GM23338 (cell line): ENCODE data around the gene DDC. TPM values are rescaled to one million over a fixed set of nuclear protein-coding genes. Genes with fewer than 3 reads are reported as not detected.

Experiments used
- ATAC-seq: fragments of 200-7000 bp; cut with Tn5 transposase; 3 replicates; pipeline ENCODE4 v1.9.1; 2020
- DNase-seq: peaks from one replicate; pipeline ENCODE4 v3.0.0-alpha.2; 2015; ENCODE audit warnings: low spot score
- H2AFZ ChIP-seq: fragments of 200-600 bp; sonication (generic); 2 replicates; pipeline ENCODE4 v1.8.0; 2016; ENCODE audit warnings: antibody characterized with exemption, mild to moderate bottlenecking, moderate library complexity
- H3F3A ChIP-seq: fragments of 200-600 bp; sonication (generic); replicated peaks from 2 replicates; pipeline ENCODE4 v1.8.0; 2017; ENCODE audit warnings: antibody characterized with exemption, mixed run types, low read depth
- H3K27ac ChIP-seq: fragments of 200-600 bp; sonication (generic); 2 replicates; pipeline ENCODE4 v1.6.1; 2016; ENCODE audit warnings: low read depth
- H3K27me3 ChIP-seq: fragments of 200-600 bp; sonication (generic); 2 replicates; pipeline ENCODE4 v1.8.0; 2016; ENCODE audit warnings: mild to moderate bottlenecking, mixed run types, moderate library complexity; ENCODE audit not compliant: insufficient read depth
- H3K36me3 ChIP-seq: fragments of 200-600 bp; sonication (generic); 2 replicates; pipeline ENCODE4 v1.8.0; 2016; ENCODE audit warnings: mild to moderate bottlenecking; ENCODE audit not compliant: insufficient read depth
- H3K4me1 ChIP-seq: fragments of 200-600 bp; sonication (generic); 2 replicates; pipeline ENCODE4 v1.8.0; 2016; ENCODE audit warnings: mild to moderate bottlenecking, moderate library complexity; ENCODE audit not compliant: insufficient read depth
- H3K4me2 ChIP-seq: fragments of 200-600 bp; sonication (generic); 2 replicates; pipeline ENCODE4 v1.7.1; 2017; ENCODE audit warnings: mixed run types
- H3K4me3 ChIP-seq: fragments of 200-600 bp; sonication (generic); 2 replicates; pipeline ENCODE4 v1.6.1; 2016; ENCODE audit warnings: mixed run types
- H3K79me2 ChIP-seq: fragments of 200-600 bp; sonication (generic); replicated peaks from 2 replicates; pipeline ENCODE4 v1.8.0; 2017; ENCODE audit warnings: mild to moderate bottlenecking; ENCODE audit not compliant: insufficient read depth
- H3K9me2 ChIP-seq: fragments of 200-600 bp; sonication (generic); 2 replicates; pipeline ENCODE4 v1.8.0; 2017; ENCODE audit not compliant: insufficient read depth
- H4K20me1 ChIP-seq: fragments of 200-600 bp; sonication (generic); replicated peaks from 2 replicates; pipeline ENCODE4 v1.8.0; 2017; ENCODE audit warnings: mild to moderate bottlenecking; ENCODE audit not compliant: insufficient read depth
- H3K27ac Mint-ChIP-seq: 2 replicates; pipeline ENCODE4 v1.8.0; 2020; ENCODE audit warnings: inconsistent platforms, mild to moderate bottlenecking, moderate library complexity, mixed read lengths
- H3K27me3 Mint-ChIP-seq: 3 replicates; pipeline ENCODE4 v1.8.0; 2022; ENCODE audit warnings: low read depth, mild to moderate bottlenecking, moderate library complexity, mixed read lengths, inconsistent platforms; ENCODE audit not compliant: insufficient read depth, poor library complexity
- H3K36me3 Mint-ChIP-seq: 3 replicates; pipeline ENCODE4 v1.8.0; 2021; ENCODE audit warnings: low read depth, mild to moderate bottlenecking, inconsistent platforms, moderate library complexity, mixed read lengths
- H3K4me1 Mint-ChIP-seq: 3 replicates; pipeline ENCODE4 v1.8.0; 2020; ENCODE audit warnings: mild to moderate bottlenecking, inconsistent platforms, mixed read lengths
- H3K4me3 Mint-ChIP-seq: 3 replicates; pipeline ENCODE4 v1.8.0; 2021; ENCODE audit warnings: moderate library complexity, mild to moderate bottlenecking, inconsistent platforms, mixed read lengths
- H3K9me3 Mint-ChIP-seq: 3 replicates; pipeline ENCODE4 v1.8.0; 2020; ENCODE audit warnings: moderate library complexity, mild to moderate bottlenecking, inconsistent platforms, mixed read lengths
- CREB1 ChIP-seq: fragments of 250-450 bp; sonication (Bioruptor Pico); IDR thresholded peaks from 2 replicates; pipeline ENCODE4 v1.5.0; 2020; ENCODE audit warnings: low read depth, mild to moderate bottlenecking, moderate library complexity
- EZH2 ChIP-seq: fragments of 200-600 bp; sonication (generic); IDR thresholded peaks from one replicate; pipeline ENCODE4 v1.8.0; 2017; ENCODE audit warnings: antibody characterized with exemption, mild to moderate bottlenecking, low read depth; ENCODE audit not compliant: unreplicated experiment
- EZH2phosphoT487 ChIP-seq: fragments of 200-600 bp; sonication (generic); IDR thresholded peaks from one replicate; pipeline ENCODE4 v1.8.1; 2018; ENCODE audit warnings: antibody characterized with exemption; ENCODE audit not compliant: unreplicated experiment
- JUNB ChIP-seq: IDR thresholded peaks from one replicate; pipeline ENCODE4 v1.6.1; 2016; ENCODE audit warnings: antibody characterized with exemption; ENCODE audit not compliant: unreplicated experiment
- NANOG ChIP-seq: IDR thresholded peaks from 2 replicates; pipeline ENCODE4 v1.6.1; 2016; ENCODE audit warnings: antibody characterized with exemption, borderline replicate concordance
- POLR2AphosphoS5 ChIP-seq: IDR thresholded peaks from 2 replicates; pipeline ENCODE4 v1.6.1; 2016; ENCODE audit warnings: antibody characterized with exemption, low read depth
- REST ChIP-seq: IDR thresholded peaks from one replicate; pipeline ENCODE4 v1.6.1; 2018; ENCODE audit warnings: antibody characterized with exemption; ENCODE audit not compliant: unreplicated experiment
- STAT1 ChIP-seq: IDR thresholded peaks from one replicate; pipeline ENCODE4 v1.6.1; 2016; ENCODE audit warnings: antibody characterized with exemption; ENCODE audit not compliant: unreplicated experiment
- ZNF114 ChIP-seq: fragments of 250-450 bp; sonication (Bioruptor Pico); IDR thresholded peaks from 2 replicates; pipeline ENCODE4 v1.5.0; 2020; ENCODE audit warnings: mild to moderate bottlenecking, moderate library complexity
- ZNF331 ChIP-seq: fragments of 250-450 bp; sonication (Bioruptor Pico); IDR thresholded peaks from 2 replicates; pipeline ENCODE4 v1.5.0; 2020; ENCODE audit warnings: low read depth, mild to moderate bottlenecking, moderate library complexity
- polyA plus RNA-seq: library from polyadenylated mRNA; unstranded; fragments of >200 nt; fragmentation: Nextera tagmentation; extraction: Ambion mirVana; gene quantifications from 2 replicates; pipeline ENCODE4 v1.2.1, GENCODE V29; 2016
- total RNA-seq: library from RNA; depleted of rRNA; stranded (reverse); fragments of >200 nt; shearing (Covaris generic); gene quantifications from 2 replicates; pipeline ENCODE4 v1.2.3, GENCODE V29; 2014
- TF ChIP-seq, protein P1 (sequence below): fragments of 250-450 bp; sonication (Bioruptor Pico); IDR thresholded peaks from 2 replicates; pipeline ENCODE4 v1.5.0; 2020; ENCODE audit warnings: mild to moderate bottlenecking, moderate library complexity
- TF ChIP-seq, protein P2 (sequence below), 2 experiments: fragments of 200-600 bp in 1 of 2; sonication (generic) in 1 of 2; conservative IDR thresholded peaks; 2 replicates each; pipeline versions ENCODE4 v1.5.1 to v1.6.1; 2016 to 2017; ENCODE audit warnings: antibody characterized with exemption in 2 of 2, low read depth in 2 of 2, mild to moderate bottlenecking in 2 of 2, moderate library complexity in 1 of 2
- TF ChIP-seq, protein P3 (sequence below): IDR thresholded peaks from 2 replicates; pipeline ENCODE4 v1.6.1; 2016; ENCODE audit warnings: antibody characterized with exemption

Gene DDC
- total and polyA plus RNA-seq, 2 experiments from 2014 or later: not detected

DNA sequence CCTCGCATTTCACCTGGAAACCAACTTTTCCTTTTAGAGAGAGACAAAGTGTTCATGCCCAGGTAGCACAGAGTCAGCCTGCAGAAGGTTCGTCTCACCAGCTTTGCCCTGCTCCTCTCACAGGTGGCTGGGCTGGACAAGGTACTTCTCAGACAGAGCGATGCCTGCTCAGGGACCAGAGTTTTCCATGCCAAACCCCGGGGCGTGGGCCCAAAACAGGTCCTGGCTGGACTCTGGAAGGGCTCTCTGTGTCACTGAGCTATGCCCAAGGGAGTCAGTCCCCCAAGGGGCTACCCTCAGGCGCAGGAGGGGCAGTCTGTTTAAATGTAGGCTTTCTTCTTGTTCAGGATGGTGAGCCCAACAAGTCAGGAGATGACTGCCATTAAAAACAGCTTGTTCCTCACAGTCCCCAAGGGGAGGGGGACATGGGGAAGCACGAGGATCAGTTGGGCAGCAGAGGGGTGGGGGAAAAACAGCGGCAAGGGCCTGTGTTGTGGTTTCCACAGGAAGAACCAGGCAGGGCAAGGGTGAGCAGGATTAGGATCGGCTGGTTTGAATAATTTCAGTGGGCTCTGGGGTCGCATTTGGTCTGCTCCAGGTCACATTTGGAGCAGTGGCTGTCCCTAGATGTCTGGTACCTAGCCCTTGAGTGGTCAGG is 59.5 kb downstream of the DDC start:
- Histone ChIP-seq H3K4me3 (no peak overlapping the region), H3K4me2 (no peak overlapping the region), H4K20me1 (no peaks in the 10 kb centered on the region), H3K27me3 (no peaks in the 10 kb centered on the region), H3K79me2 (no peaks in the 10 kb centered on the region), H3K36me3 (no peaks in the 10 kb centered on the region; the same call in 1 of the 2 replicates), H3K27ac (no peak overlapping the region), H3F3A (no peaks in the 10 kb centered on the region), H3K4me1 (no peaks in the 10 kb centered on the region), H3K9me2 (no peaks in the 10 kb centered on the region), H2AFZ (no peak overlapping the region)
- TF ChIP-seq EZH2: no peak
- no peak for TF ChIP-seq REST
- TF ChIP-seq JUNB: no peak
- TF ChIP-seq NANOG: no peak
- no peak for TF ChIP-seq CREB1 (CRISPR knock-in tag)
- no peak for TF ChIP-seq EZH2phosphoT487
- no peak for TF ChIP-seq ZNF331 (CRISPR knock-in tag)
- TF ChIP-seq STAT1: no peak
- no peak for TF ChIP-seq POLR2AphosphoS5
- TF ChIP-seq, protein P1, sequence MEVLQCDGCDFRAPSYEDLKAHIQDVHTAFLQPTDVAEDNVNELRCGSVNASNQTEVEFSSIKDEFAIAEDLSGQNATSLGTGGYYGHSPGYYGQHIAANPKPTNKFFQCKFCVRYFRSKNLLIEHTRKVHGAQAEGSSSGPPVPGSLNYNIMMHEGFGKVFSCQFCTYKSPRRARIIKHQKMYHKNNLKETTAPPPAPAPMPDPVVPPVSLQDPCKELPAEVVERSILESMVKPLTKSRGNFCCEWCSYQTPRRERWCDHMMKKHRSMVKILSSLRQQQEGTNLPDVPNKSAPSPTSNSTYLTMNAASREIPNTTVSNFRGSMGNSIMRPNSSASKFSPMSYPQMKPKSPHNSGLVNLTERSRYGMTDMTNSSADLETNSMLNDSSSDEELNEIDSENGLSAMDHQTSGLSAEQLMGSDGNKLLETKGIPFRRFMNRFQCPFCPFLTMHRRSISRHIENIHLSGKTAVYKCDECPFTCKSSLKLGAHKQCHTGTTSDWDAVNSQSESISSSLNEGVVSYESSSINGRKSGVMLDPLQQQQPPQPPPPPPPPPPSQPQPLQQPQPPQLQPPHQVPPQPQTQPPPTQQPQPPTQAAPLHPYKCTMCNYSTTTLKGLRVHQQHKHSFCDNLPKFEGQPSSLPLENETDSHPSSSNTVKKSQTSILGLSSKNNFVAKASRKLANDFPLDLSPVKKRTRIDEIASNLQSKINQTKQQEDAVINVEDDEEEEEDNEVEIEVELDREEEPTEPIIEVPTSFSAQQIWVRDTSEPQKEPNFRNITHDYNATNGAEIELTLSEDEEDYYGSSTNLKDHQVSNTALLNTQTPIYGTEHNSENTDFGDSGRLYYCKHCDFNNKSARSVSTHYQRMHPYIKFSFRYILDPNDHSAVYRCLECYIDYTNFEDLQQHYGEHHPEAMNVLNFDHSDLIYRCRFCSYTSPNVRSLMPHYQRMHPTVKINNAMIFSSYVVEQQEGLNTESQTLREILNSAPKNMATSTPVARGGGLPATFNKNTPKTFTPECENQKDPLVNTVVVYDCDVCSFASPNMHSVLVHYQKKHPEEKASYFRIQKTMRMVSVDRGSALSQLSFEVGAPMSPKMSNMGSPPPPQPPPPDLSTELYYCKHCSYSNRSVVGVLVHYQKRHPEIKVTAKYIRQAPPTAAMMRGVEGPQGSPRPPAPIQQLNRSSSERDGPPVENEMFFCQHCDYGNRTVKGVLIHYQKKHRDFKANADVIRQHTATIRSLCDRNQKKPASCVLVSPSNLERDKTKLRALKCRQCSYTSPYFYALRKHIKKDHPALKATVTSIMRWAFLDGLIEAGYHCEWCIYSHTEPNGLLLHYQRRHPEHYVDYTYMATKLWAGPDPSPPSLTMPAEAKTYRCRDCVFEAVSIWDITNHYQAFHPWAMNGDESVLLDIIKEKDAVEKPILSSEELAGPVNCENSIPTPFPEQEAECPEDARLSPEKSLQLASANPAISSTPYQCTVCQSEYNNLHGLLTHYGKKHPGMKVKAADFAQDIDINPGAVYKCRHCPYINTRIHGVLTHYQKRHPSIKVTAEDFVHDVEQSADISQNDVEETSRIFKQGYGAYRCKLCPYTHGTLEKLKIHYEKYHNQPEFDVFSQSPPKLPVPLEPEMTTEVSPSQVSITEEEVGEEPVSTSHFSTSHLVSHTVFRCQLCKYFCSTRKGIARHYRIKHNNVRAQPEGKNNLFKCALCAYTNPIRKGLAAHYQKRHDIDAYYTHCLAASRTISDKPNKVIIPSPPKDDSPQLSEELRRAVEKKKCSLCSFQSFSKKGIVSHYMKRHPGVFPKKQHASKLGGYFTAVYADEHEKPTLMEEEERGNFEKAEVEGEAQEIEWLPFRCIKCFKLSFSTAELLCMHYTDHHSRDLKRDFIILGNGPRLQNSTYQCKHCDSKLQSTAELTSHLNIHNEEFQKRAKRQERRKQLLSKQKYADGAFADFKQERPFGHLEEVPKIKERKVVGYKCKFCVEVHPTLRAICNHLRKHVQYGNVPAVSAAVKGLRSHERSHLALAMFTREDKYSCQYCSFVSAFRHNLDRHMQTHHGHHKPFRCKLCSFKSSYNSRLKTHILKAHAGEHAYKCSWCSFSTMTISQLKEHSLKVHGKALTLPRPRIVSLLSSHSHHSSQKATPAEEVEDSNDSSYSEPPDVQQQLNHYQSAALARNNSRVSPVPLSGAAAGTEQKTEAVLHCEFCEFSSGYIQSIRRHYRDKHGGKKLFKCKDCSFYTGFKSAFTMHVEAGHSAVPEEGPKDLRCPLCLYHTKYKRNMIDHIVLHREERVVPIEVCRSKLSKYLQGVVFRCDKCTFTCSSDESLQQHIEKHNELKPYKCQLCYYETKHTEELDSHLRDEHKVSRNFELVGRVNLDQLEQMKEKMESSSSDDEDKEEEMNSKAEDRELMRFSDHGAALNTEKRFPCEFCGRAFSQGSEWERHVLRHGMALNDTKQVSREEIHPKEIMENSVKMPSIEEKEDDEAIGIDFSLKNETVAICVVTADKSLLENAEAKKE (CRISPR knock-in tag): no peak
- TF ChIP-seq, protein P2, sequence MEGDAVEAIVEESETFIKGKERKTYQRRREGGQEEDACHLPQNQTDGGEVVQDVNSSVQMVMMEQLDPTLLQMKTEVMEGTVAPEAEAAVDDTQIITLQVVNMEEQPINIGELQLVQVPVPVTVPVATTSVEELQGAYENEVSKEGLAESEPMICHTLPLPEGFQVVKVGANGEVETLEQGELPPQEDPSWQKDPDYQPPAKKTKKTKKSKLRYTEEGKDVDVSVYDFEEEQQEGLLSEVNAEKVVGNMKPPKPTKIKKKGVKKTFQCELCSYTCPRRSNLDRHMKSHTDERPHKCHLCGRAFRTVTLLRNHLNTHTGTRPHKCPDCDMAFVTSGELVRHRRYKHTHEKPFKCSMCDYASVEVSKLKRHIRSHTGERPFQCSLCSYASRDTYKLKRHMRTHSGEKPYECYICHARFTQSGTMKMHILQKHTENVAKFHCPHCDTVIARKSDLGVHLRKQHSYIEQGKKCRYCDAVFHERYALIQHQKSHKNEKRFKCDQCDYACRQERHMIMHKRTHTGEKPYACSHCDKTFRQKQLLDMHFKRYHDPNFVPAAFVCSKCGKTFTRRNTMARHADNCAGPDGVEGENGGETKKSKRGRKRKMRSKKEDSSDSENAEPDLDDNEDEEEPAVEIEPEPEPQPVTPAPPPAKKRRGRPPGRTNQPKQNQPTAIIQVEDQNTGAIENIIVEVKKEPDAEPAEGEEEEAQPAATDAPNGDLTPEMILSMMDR (conservative IDR thresholded peaks at IDR 0.05; ENCODE audit: low read depth in 2 of 2): no peak
- TF ChIP-seq, protein P3, sequence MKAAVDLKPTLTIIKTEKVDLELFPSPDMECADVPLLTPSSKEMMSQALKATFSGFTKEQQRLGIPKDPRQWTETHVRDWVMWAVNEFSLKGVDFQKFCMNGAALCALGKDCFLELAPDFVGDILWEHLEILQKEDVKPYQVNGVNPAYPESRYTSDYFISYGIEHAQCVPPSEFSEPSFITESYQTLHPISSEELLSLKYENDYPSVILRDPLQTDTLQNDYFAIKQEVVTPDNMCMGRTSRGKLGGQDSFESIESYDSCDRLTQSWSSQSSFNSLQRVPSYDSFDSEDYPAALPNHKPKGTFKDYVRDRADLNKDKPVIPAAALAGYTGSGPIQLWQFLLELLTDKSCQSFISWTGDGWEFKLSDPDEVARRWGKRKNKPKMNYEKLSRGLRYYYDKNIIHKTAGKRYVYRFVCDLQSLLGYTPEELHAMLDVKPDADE: no peak
- no peak for TF ChIP-seq ZNF114
- Mint-ChIP-seq H3K4me1 (no peaks in the 10 kb centered on the region; the same call in 2 of the 3 replicates), H3K9me3 (no peaks in the 10 kb centered on the region), H3K4me3 (no peak overlapping the region), H3K27ac (no peak overlapping the region), H3K36me3 (peaks cover 3% of the 10 kb centered on the region; the same call in 1 of the 3 replicates), H3K27me3 (peaks cover 6% of the 10 kb centered on the region)
- DNase-seq (no peak), ATAC-seq (no peak)
